HepG2 (cell line): ENCODE data around the gene TBX3. TPM values are rescaled to one million over a fixed set of nuclear protein-coding genes. Genes with fewer than 3 reads are reported as not detected.

Experiments used
- ATAC-seq: fragments of 200-7000 bp; cut with Tn5 transposase; 3 replicates; pipeline ENCODE4 v1.9.1; 2020; ENCODE audit warnings: mild to moderate bottlenecking, moderate library complexity
- BruUV-seq: library from RNA; stranded (reverse); fragments of 400-500 nt; replicated peaks from 2 replicates; lab custom pipeline; 2021; lab: Mats Ljungman, UMichigan
- CTCF ChIA-PET: fragments of 300-600 bp; formaldehyde crosslinking; extraction: SDS; loops from one replicate; lab custom pipeline; 2021; ENCODE audit warnings: low total read pairs, inconsistent platforms, low intra/inter-chr PET ratio; lab: Yijun Ruan, JAX
- POLR2A ChIA-PET: fragments of 350-600 bp; sonication (Branson Sonifier 250); formaldehyde crosslinking; loops from one replicate; lab custom pipeline; 2020; ENCODE audit warnings: antibody characterized with exemption, inconsistent platforms; lab: Yijun Ruan, JAX
- DNase-seq: peaks from one replicate; pipeline ENCODE4 v3.0.0-alpha.2; 2015; ENCODE audit warnings: low spot score
- FAIRE-seq: peaks from 3 replicates; lab custom pipeline; 2011; peaks lifted over from hg19 to GRCh38; lab: Jason Lieb, UNC
- H2AFZ ChIP-seq: one replicate; pipeline ENCODE4 v1.6.1; 2011; ENCODE audit warnings: low read length, inconsistent platforms
- H3K27ac ChIP-seq: fragments of 300-600 bp; 3 replicates; pipeline ENCODE4 v1.8.0; 2011; ENCODE audit warnings: mixed run types, mild to moderate bottlenecking, mixed read lengths, low read length, inconsistent platforms; ENCODE audit not compliant: insufficient read depth; ENCODE audit errors: extremely low read length
- H3K27me3 ChIP-seq, 2 experiments: fragments of 200-600 bp in 1 of 2; 2 replicates in 1 of 2; 3 replicates in 1 of 2; pipeline versions ENCODE4 v1.6.0 to v1.8.0; 2011; ENCODE audit warnings: low read length in 2 of 2, mild to moderate bottlenecking in 2 of 2, moderate library complexity in 2 of 2, inconsistent platforms in 1 of 2; ENCODE audit not compliant: insufficient read depth in 2 of 2, control insufficient read depth in 1 of 2
- H3K36me3 ChIP-seq, 2 experiments: fragments of 200-600 bp in 1 of 2; replicated peaks in 1 of 2; 2 replicates in 1 of 2; 3 replicates in 1 of 2; pipeline versions ENCODE4 v1.5.1 to v1.8.0; 2011; ENCODE audit warnings: low read length in 2 of 2, inconsistent platforms in 1 of 2; ENCODE audit not compliant: insufficient read depth in 2 of 2, control insufficient read depth in 1 of 2
- H3K4me1 ChIP-seq: 2 replicates; pipeline ENCODE4 v1.5.1; 2012; ENCODE audit warnings: low read length, inconsistent platforms; ENCODE audit not compliant: insufficient read depth
- H3K4me2 ChIP-seq: 2 replicates; pipeline ENCODE4 v1.6.0; 2011; ENCODE audit warnings: low read depth, low read length, inconsistent platforms
- H3K4me3 ChIP-seq, 3 experiments: fragments of 200-600 bp in 1 of 3; sonication (generic), shearing (Covaris generic) in 1 of 3; replicated peaks in 1 of 3; 2 replicates each; pipeline ENCODE4 v1.5.1; 2011 to 2016; ENCODE audit warnings: low read length in 3 of 3, inconsistent platforms in 2 of 3, low read depth in 2 of 3, mild to moderate bottlenecking in 2 of 3, control low read depth in 1 of 3, mixed read lengths in 1 of 3; ENCODE audit not compliant: insufficient read depth in 1 of 3
- H3K79me2 ChIP-seq: one replicate; pipeline ENCODE4 v1.6.1; 2011; ENCODE audit warnings: low read length, inconsistent platforms; ENCODE audit not compliant: insufficient read depth
- H3K9ac ChIP-seq: 2 replicates; pipeline ENCODE4 v1.6.0; 2011; ENCODE audit warnings: mild to moderate bottlenecking, low read depth, low read length, inconsistent platforms; ENCODE audit not compliant: insufficient read depth
- H3K9me3 ChIP-seq: 2 replicates; pipeline ENCODE4 v1.5.1; 2012; ENCODE audit warnings: mild to moderate bottlenecking, low read length
- H4K20me1 ChIP-seq: 2 replicates; pipeline ENCODE4 v1.6.0; 2011; ENCODE audit warnings: inconsistent platforms, mild to moderate bottlenecking, low read length, moderate library complexity; ENCODE audit not compliant: insufficient read depth
- EP300 ChIP-seq, 3 experiments: sonication (generic) in 1 of 3; formaldehyde crosslinking in 1 of 3; IDR thresholded peaks; 2 replicates each; pipeline versions ENCODE4 v1.5.1 to v1.6.1; 2011 to 2020; ENCODE audit warnings: low read depth in 2 of 3, low read length in 2 of 3, borderline replicate concordance in 1 of 3, improper control_type of control experiment in 1 of 3, mild to moderate bottlenecking in 1 of 3, missing genetic modification reagents in 1 of 3, moderate library complexity in 1 of 3
- GATA4 ChIP-seq: sonication (generic); IDR thresholded peaks from 2 replicates; pipeline ENCODE4 v1.6.1; 2016; ENCODE audit warnings: antibody characterized with exemption, low read depth, borderline replicate concordance
- HNRNPK ChIP-seq: fragments of 200-400 bp; formaldehyde crosslinking; IDR thresholded peaks from 2 replicates; pipeline ENCODE4 v1.6.1; 2018; ENCODE audit warnings: low read length, low read depth, moderate library complexity, mild to moderate bottlenecking; ENCODE audit not compliant: poor library complexity, severe bottlenecking
- ISL2 ChIP-seq: sonication (generic); formaldehyde crosslinking; IDR thresholded peaks from 2 replicates; pipeline ENCODE4 v1.5.0; 2020; ENCODE audit warnings: missing genetic modification reagents
- MED1 ChIP-seq: sonication (generic); formaldehyde crosslinking; IDR thresholded peaks from 2 replicates; pipeline ENCODE4 v1.4.0; 2020; ENCODE audit warnings: missing genetic modification reagents
- MLLT10 ChIP-seq: sonication (generic); formaldehyde crosslinking; IDR thresholded peaks from 2 replicates; pipeline ENCODE4 v1.4.0; 2020; ENCODE audit warnings: missing genetic modification reagents
- NFYB ChIP-seq: sonication (generic); formaldehyde crosslinking; IDR thresholded peaks from 2 replicates; pipeline ENCODE4 v1.4.0; 2020; ENCODE audit warnings: missing genetic modification reagents
- NKX3-1 ChIP-seq: sonication (generic); formaldehyde crosslinking; IDR thresholded peaks from 2 replicates; pipeline ENCODE4 v1.5.0; 2020; ENCODE audit warnings: missing genetic modification reagents
- NR2F6 ChIP-seq, 2 experiments: IDR thresholded peaks; 2 replicates each; pipeline ENCODE4 v1.6.1; 2016; ENCODE audit warnings: antibody characterized with exemption in 1 of 2, mild to moderate bottlenecking in 1 of 2
- RARA ChIP-seq: IDR thresholded peaks from 2 replicates; pipeline ENCODE4 v1.6.1; 2016; ENCODE audit warnings: missing genetic modification reagents, missing compliant biosample characterization
- SUZ12 ChIP-seq: fragments of 150-350 bp; IDR thresholded peaks from 2 replicates; pipeline ENCODE4 v1.6.1; 2014; ENCODE audit warnings: low read depth, low read length
- TCF7 ChIP-seq: sonication (generic); IDR thresholded peaks from 2 replicates; pipeline ENCODE4 v1.6.1; 2016; ENCODE audit warnings: antibody characterized with exemption, low read depth
- in situ Hi-C: cut with HindIII; loops from 2 replicates; pipeline ENCODE4 v1.10.0; 2017; ENCODE audit warnings: low pct_unique_long_range_greater_than_20kb; ENCODE audit not compliant: extremely low pct_ligation_motif_present
- intact Hi-C: fragments of 100-400 bp; cut with micrococcal nuclease; formaldehyde crosslinking; loops from one replicate; pipeline ENCODE4 v1.10.0; 2022; ENCODE audit not compliant: unreplicated experiment
- polyA plus RNA-seq, 8 experiments: library from polyadenylated mRNA; depleted of rRNA in 3 of 8; stranded (reverse) in 7 of 8; unstranded in 1 of 8; fragments of >200 nt; fragmentation: Illumina TruSeq in 4 of 8; extraction: Trizol in 4 of 8; gene quantifications; 2 replicates each; pipeline versions ENCODE4 v1.2.1 to v1.2.3, GENCODE V29; 2011 to 2016; ENCODE audit warnings: low read depth in 4 of 8, missing spikeins in 1 of 8, mixed read lengths in 1 of 8; ENCODE audit not compliant: insufficient read depth in 1 of 8
- total RNA-seq, 5 experiments: library from RNA; depleted of rRNA; stranded (reverse); fragments of >200 nt; fragmentation: Illumina TruSeq; extraction: Trizol; gene quantifications; 2 replicates each; pipeline ENCODE4 v1.2.3, GENCODE V29; 2016; ENCODE audit warnings: low read depth in 1 of 5
- TF ChIP-seq, protein P1 (sequence below): sonication (generic); formaldehyde crosslinking; IDR thresholded peaks from 2 replicates; pipeline ENCODE4 v1.4.0; 2020; ENCODE audit warnings: missing genetic modification reagents
- TF ChIP-seq, protein P2 (sequence below): IDR thresholded peaks from 2 replicates; pipeline ENCODE4 v1.4.0; 2020; ENCODE audit warnings: mild to moderate bottlenecking, missing genetic modification reagents

TBX3 gene
- total and polyA plus RNA-seq, 2 of the 13 experiments (the other 11 are each of a cell fraction or from before 2014, with no cell fraction given): 27.1 to 42.4 TPM

- Histone ChIP-seq H3K27ac (peak overlapping the region; percentile 97), H4K20me1 (no peaks in the 10 kb centered on the region), H3K4me3 (no peak overlapping the region), H3K27me3 (no peaks in the 10 kb centered on the region), H3K36me3 (no peaks in the 10 kb centered on the region), H3K4me2 (peak overlapping the region; percentile 70; the same call in 1 of the 2 replicates), H2AFZ (no peak overlapping the region), H3K4me1 (peaks cover 80% of the 10 kb centered on the region), H3K9me3 (no peaks in the 10 kb centered on the region), H3K9ac (peak overlapping the region; percentile 82; the same call in 1 of the 2 replicates), H3K79me2 (no peaks in the 10 kb centered on the region)
- peak; percentile 55 for DNase-seq
- BruUV-seq: no TSS peak
- CTCF ChIA-PET: no interaction called here
- no peak for FAIRE-seq
- no peak for ATAC-seq
- in situ Hi-C loops (loop anchor here (25.0 kb wide), 2 partner anchors 803 to 1253 kb away; no protein-coding TSS in a partner anchor), intact Hi-C loops (loop anchor here (5.0 kb wide), 1 partner anchor 763 kb away; no protein-coding TSS in a partner anchor)
- POLR2A ChIA-PET: no interaction called here
- TF ChIP-seq NFYB: no peak
- peak; percentile 64 for TF ChIP-seq ISL2 (CRISPR knock-in tag)
- TF ChIP-seq HNRNPK: no peak
- no peak for TF ChIP-seq GATA4
- peak in 1 of 2 experiments; percentile 63; a peak in 2 of 4 replicates for TF ChIP-seq EP300 (IDR thresholded peaks at IDR 0.05; ENCODE audit: low read depth in 2 of 2, low read length in 2 of 2)
- no peak for TF ChIP-seq EP300 (CRISPR knock-in tag; IDR thresholded peaks at IDR 0.05; ENCODE audit: borderline replicate concordance)
- TF ChIP-seq, protein P1, sequence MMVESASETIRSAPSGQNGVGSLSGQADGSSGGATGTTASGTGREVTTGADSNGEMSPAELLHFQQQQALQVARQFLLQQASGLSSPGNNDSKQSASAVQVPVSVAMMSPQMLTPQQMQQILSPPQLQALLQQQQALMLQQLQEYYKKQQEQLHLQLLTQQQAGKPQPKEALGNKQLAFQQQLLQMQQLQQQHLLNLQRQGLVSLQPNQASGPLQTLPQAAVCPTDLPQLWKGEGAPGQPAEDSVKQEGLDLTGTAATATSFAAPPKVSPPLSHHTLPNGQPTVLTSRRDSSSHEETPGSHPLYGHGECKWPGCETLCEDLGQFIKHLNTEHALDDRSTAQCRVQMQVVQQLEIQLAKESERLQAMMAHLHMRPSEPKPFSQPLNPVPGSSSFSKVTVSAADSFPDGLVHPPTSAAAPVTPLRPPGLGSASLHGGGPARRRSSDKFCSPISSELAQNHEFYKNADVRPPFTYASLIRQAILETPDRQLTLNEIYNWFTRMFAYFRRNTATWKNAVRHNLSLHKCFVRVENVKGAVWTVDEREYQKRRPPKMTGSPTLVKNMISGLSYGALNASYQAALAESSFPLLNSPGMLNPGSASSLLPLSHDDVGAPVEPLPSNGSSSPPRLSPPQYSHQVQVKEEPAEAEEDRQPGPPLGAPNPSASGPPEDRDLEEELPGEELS (CRISPR knock-in tag): 0 out of 2 replicates have a peak, but pooled peaks have one; percentile 10
- TF ChIP-seq RARA (CRISPR knock-in tag): 0 out of 2 replicates have a peak, but pooled peaks have one; percentile 6
- no peak for TF ChIP-seq MLLT10
- TF ChIP-seq NR2F6 (IDR thresholded peaks at IDR 0.05): no peak
- 0 out of 2 replicates have a peak, but pooled peaks have one; percentile 23 for TF ChIP-seq NR2F6 (CRISPR knock-in tag; IDR thresholded peaks at IDR 0.05)
- peak; percentile 50; the same call in 1 of the 2 replicates for TF ChIP-seq TCF7
- TF ChIP-seq, protein P2, sequence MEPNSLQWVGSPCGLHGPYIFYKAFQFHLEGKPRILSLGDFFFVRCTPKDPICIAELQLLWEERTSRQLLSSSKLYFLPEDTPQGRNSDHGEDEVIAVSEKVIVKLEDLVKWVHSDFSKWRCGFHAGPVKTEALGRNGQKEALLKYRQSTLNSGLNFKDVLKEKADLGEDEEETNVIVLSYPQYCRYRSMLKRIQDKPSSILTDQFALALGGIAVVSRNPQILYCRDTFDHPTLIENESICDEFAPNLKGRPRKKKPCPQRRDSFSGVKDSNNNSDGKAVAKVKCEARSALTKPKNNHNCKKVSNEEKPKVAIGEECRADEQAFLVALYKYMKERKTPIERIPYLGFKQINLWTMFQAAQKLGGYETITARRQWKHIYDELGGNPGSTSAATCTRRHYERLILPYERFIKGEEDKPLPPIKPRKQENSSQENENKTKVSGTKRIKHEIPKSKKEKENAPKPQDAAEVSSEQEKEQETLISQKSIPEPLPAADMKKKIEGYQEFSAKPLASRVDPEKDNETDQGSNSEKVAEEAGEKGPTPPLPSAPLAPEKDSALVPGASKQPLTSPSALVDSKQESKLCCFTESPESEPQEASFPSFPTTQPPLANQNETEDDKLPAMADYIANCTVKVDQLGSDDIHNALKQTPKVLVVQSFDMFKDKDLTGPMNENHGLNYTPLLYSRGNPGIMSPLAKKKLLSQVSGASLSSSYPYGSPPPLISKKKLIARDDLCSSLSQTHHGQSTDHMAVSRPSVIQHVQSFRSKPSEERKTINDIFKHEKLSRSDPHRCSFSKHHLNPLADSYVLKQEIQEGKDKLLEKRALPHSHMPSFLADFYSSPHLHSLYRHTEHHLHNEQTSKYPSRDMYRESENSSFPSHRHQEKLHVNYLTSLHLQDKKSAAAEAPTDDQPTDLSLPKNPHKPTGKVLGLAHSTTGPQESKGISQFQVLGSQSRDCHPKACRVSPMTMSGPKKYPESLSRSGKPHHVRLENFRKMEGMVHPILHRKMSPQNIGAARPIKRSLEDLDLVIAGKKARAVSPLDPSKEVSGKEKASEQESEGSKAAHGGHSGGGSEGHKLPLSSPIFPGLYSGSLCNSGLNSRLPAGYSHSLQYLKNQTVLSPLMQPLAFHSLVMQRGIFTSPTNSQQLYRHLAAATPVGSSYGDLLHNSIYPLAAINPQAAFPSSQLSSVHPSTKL (CRISPR knock-in tag): peak; percentile 13; the same call in 1 of the 2 replicates
- TF ChIP-seq MED1 (CRISPR knock-in tag): no peak; the same call in none of the 2 replicates
- TF ChIP-seq SUZ12: no peak
- 0 out of 2 replicates have a peak, but pooled peaks have one; percentile 24 for TF ChIP-seq NKX3-1
These were observed 24.9 kb downstream of the TBX3 start for GRCh38 chr12:114659084-114659483.
